Kidney (tissue), 14 donors: ENCODE measurements around the gene FOXE1. TPM values are rescaled to one million over a fixed set of nuclear protein-coding genes. Genes with fewer than 3 reads are reported as not detected.

ENCODE experiments used
- DNase-seq, 5 donors: peaks; one replicate each; pipeline ENCODE4 v3.0.0-alpha.2; 2013 to 2020
- FAIRE-seq: peaks from 2 replicates; lab custom pipeline; 2012; peaks lifted over from hg19 to GRCh38; lab: Jason Lieb, UNC
- H3K27ac ChIP-seq, 2 donors: one replicate each; pipeline ENCODE4 v1.7.0; 2013; ENCODE audit warnings: low read depth in 2 of 2, low read length in 2 of 2, inconsistent platforms in 1 of 2
- H3K27me3 ChIP-seq: one replicate; pipeline ENCODE4 v1.7.1; 2013; ENCODE audit warnings: low read length, inconsistent platforms; ENCODE audit not compliant: control insufficient read depth, insufficient read depth
- H3K36me3 ChIP-seq, 3 donors: one replicate each; pipeline versions ENCODE4 v1.7.0 to v1.7.1; 2013; ENCODE audit warnings: low read length in 3 of 3, control low read depth in 1 of 3, inconsistent platforms in 1 of 3; ENCODE audit not compliant: insufficient read depth in 3 of 3, control insufficient read depth in 2 of 3
- H3K4me1 ChIP-seq, 3 donors: one replicate each; pipeline versions ENCODE4 v1.7.0 to v1.7.1; 2013; ENCODE audit warnings: low read length in 3 of 3, inconsistent platforms in 1 of 3, low read depth in 1 of 3; ENCODE audit not compliant: control insufficient read depth in 2 of 3, insufficient read depth in 2 of 3
- H3K4me3 ChIP-seq, 3 donors: one replicate each; pipeline versions ENCODE4 v1.7.0 to v1.8.1; 2013; ENCODE audit warnings: low read length in 3 of 3, control low read depth in 1 of 3, inconsistent platforms in 1 of 3
- H3K9ac ChIP-seq, 3 donors: one replicate each; pipeline versions ENCODE4 v1.7.0 to v1.7.1; 2013; ENCODE audit warnings: low read length in 3 of 3, control low read depth in 1 of 3, inconsistent platforms in 1 of 3
- H3K9me3 ChIP-seq, 3 donors: one replicate each; pipeline versions ENCODE4 v1.7.0 to v1.7.1; 2013; ENCODE audit warnings: low read length in 3 of 3, control low read depth in 1 of 3, inconsistent platforms in 1 of 3; ENCODE audit not compliant: control insufficient read depth in 2 of 3, insufficient read depth in 1 of 3
- intact Hi-C: fragments of 100-400 bp; cut with DNase I; formaldehyde crosslinking; loops from one replicate; pipeline ENCODE4 v1.11.1; 2022
- polyA plus RNA-seq: library from polyadenylated mRNA; stranded (reverse); fragments of 350-450 nt; fragmentation: Illumina TruSeq; extraction: RNeasy Lipid Tissue Mini Kit (QIAGEN cat#74804); gene quantifications from one replicate; pipeline ENCODE4 v1.2.3, GENCODE V29; 2014; ENCODE audit warnings: low read depth, low replicate concordance; ENCODE audit not compliant: insufficient read depth
- total RNA-seq: library from RNA; stranded (reverse); fragmentation: NEBNext Ultra II Directional; extraction: Animal tissue kit (Norgen Biotek cat#: 25700); gene quantifications from one replicate; pipeline ENCODE4 v1.2.1, GENCODE V29; 2021
- TF ChIP-seq, protein P1 (sequence below): IDR thresholded peaks from 3 replicates; pipeline ENCODE4 v1.5.1; 2012; ENCODE audit warnings: mild to moderate bottlenecking, moderate library complexity, borderline replicate concordance; ENCODE audit not compliant: insufficient read depth; ENCODE audit errors: extremely low read depth
- donor health status: control.
- donor health status: control.
- donor health status: control.
- donor health status: control.
- donor health status: control.
- donor health status: DM: yes; HTN: yes; CAD: no.
- donor health status: Normal renal cell carcinoma (clear cell type).

FOXE1 gene
- total and polyA plus RNA-seq, 2 donors from 2014 or later = 2.2 TPM; not detected in 1

DNA sequence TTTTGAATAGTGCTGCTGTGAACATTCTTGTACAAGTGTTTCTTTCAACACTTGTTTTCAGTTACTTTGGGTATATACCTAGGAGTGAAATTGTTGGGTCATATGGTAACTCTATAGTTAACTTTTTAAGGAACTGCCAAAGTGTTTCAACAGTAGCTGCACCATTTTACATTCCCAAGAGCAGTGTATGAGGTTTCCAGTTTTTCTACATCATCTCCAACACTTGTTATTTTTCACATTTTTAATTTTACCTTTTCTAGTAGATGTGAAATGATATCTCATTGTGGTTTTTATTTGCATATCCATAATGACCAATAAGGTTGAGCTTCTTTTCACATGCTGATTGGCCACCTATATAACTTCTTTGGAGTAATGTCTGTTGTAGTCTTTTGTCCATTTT, 40.0 kb upstream of the FOXE1 start:
- Histone ChIP-seq H3K4me1 (no peaks in the 10 kb centered on the region), H3K36me3 (no peaks in the 10 kb centered on the region), H3K27me3 (no peaks in the 10 kb centered on the region), H3K9ac (no peak overlapping the region), H3K4me3 (no peak overlapping the region), H3K27ac (no peak overlapping the region), H3K9me3 (no peaks in the 10 kb centered on the region)
- intact Hi-C loops = no loop called here
- TF ChIP-seq, protein P1, sequence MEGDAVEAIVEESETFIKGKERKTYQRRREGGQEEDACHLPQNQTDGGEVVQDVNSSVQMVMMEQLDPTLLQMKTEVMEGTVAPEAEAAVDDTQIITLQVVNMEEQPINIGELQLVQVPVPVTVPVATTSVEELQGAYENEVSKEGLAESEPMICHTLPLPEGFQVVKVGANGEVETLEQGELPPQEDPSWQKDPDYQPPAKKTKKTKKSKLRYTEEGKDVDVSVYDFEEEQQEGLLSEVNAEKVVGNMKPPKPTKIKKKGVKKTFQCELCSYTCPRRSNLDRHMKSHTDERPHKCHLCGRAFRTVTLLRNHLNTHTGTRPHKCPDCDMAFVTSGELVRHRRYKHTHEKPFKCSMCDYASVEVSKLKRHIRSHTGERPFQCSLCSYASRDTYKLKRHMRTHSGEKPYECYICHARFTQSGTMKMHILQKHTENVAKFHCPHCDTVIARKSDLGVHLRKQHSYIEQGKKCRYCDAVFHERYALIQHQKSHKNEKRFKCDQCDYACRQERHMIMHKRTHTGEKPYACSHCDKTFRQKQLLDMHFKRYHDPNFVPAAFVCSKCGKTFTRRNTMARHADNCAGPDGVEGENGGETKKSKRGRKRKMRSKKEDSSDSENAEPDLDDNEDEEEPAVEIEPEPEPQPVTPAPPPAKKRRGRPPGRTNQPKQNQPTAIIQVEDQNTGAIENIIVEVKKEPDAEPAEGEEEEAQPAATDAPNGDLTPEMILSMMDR = no peak
- FAIRE-seq = no peak
- no peak for DNase-seq

DNA sequence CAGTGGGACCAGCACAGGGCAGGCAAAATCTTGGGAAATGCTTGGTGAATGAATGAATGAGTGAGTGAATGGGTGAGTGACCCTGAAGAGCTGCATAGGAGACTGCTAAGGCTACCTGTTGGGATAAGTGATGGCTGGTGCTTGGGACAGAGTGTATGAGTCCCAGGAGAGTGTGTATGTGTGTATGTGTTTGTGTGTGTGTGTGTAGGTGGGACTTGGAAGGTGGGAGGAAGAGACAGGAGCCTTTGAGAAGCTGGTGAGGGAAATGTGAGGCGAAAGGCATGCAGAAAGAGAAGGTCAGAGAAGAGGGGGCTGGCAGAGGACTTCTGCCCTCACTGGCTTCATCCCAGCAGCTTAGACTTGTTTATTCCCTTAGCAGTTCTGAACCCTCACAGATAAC, 33.3 kb upstream of the FOXE1 start:
- no peaks in the 10 kb centered on the region for H3K4me1 ChIP-seq
- no peak overlapping the region for H3K4me3 ChIP-seq
- H3K9me3 ChIP-seq = no peaks in the 10 kb centered on the region
- H3K9ac ChIP-seq = no peak overlapping the region
- H3K27ac ChIP-seq = no peak overlapping the region
- DNase-seq = no peak
- TF ChIP-seq, protein P1 = no peak
- intact Hi-C loops = no loop called here
- H3K27me3 ChIP-seq = no peaks in the 10 kb centered on the region
- no peaks in the 10 kb centered on the region for H3K36me3 ChIP-seq
- FAIRE-seq = no peak

DNA sequence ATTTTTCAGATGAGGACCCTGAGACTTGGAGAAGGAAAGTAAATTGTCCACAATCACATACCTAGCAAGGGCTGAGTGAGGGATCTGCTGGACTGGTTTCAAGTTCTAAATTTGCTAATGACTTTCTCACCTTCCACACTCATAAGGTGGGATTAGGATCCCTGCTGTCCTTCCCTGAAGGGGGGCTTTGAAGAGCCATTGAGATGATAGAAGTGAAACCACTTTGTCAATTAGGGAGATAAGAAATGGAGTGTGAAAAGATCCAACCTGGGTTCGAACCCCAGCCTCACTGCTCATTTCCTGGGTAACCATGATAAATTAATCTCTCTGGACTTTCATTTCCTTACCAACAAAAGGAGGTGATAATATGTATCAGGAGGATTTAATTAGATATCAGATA, 32.7 kb upstream of the FOXE1 start:
- H3K4me3 ChIP-seq = no peak overlapping the region

More for the DNA sequence above, 32.7 kb upstream of the FOXE1 start:
- Histone ChIP-seq H3K4me1 (no peaks in the 10 kb centered on the region), H3K9me3 (no peaks in the 10 kb centered on the region), H3K36me3 (no peaks in the 10 kb centered on the region), H3K27me3 (no peaks in the 10 kb centered on the region), H3K9ac (no peak overlapping the region), H3K27ac (no peak overlapping the region)
- intact Hi-C loops = no loop called here
- TF ChIP-seq, protein P1 = no peak
- no peak for FAIRE-seq
- DNase-seq = no peak
